Erythroblast (primary cell): ENCODE data around the gene CHCHD1.

Source experiments
- GATA1 ChIP-seq: IDR thresholded peaks from 2 replicates; pipeline ENCODE4 v1.6.1; 2011; ENCODE audit warnings: low read depth, mild to moderate bottlenecking, control low read depth, low read length, moderate library complexity
- POLR2A ChIP-seq: IDR thresholded peaks from 2 replicates; pipeline ENCODE4 v1.6.1; 2011; ENCODE audit warnings: mild to moderate bottlenecking, low read length

DNA sequence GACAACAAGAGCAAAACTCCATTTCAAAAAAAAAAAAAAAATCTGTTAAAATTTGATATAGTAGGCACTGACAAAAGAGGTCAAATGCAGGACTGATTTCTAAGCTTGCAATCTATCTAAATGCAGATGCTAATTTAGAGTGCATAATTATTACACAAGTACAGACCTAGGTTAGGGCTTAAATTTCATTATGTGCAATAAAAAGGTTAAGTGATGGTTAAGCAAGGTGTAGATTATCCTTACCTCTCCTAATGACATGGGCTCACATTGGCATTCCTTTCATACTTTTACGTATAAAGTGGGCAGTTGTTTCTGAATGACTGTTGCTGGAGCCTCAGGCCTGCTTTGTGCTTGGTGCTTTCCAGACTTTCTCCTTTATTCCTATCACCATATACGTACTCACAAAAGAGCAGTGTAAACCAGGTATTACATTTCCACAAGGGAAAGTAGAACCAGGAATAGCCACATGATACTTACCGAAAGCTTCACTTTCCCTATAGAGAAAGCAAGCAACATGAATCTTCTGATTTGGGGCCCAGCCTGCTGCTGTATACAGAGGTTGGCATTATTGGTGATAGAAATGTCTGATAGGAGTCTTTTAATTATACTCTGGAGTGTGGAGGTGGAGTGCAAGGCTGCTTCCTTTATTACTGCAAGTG, 2.2 kb upstream of the CHCHD1 start:
- TF ChIP-seq POLR2A, result no peak
- no peak for TF ChIP-seq GATA1
